HG03571 (cell line): ENCODE data around the gene RNF14.
A peak's percentile ranks its signal among the peaks of the same experiment; 100 is the strongest.

Source experiments
- ATAC-seq: cut with Tn5 transposase; IDR thresholded peaks from one replicate; pipeline ENCODE4 v1.9.1; 2021; ENCODE audit not compliant: unreplicated experiment

The RNF14 gene

DNA sequence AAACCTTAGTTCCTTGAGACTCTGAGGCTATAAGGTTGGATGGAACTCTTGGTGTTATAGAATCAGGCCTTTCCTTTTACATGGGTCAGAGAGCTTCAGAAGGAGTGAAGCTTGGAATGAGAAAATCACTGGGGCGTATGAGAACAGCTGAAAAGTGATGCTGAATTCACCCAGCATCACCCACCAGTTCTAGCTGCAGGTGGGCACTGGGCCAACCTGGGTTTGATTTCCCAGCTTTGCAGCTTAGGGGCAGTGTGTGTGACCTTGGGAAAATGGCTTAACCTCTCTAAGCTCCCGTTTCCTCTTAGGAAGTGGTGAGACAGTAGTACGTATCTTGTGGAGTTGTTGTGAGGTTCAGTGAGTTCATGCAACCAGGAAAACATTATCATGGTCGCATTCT lies 21.6 kb upstream of the RNF14 start:
- no peak for ATAC-seq

DNA sequence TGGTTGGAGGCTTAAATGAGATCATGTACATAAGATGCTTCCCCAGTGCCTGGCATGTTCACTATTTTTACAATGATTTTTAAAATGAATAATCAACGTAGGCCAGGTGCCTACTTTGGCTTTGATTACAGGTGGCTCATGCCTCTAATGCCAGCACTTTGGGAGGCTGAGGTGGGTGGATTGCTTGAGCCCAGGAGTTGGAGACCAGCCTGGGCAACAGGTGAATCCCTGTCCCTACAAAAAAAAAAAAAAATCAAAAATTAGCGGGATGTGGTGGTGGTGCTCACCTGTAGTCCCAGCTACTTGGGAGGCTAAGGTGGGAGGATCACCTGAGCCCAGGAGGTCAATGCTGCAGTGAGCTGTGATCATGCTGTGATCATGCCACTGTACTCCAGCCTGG lies 20.1 kb upstream of the RNF14 start:
- no peak for ATAC-seq

DNA sequence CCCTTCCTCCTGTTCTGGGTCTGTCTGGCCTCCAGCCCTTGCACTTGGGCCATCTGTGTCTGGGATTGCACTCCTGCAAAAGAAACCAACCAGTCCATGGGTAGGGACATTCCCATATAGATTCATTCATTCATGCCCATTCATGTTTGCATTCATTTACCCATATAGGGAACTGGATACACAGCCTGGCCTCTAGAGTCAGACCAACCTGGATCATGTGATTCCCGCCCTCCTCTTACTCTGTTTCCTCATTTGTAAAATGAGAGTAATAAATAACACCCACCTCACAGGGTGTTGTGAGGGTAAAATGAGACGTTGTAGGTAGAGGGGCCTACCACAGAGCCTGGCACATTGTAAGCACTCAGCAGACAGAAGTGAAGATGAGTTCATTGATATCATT lies 19.4 kb upstream of the RNF14 start:
- ATAC-seq = no peak

DNA sequence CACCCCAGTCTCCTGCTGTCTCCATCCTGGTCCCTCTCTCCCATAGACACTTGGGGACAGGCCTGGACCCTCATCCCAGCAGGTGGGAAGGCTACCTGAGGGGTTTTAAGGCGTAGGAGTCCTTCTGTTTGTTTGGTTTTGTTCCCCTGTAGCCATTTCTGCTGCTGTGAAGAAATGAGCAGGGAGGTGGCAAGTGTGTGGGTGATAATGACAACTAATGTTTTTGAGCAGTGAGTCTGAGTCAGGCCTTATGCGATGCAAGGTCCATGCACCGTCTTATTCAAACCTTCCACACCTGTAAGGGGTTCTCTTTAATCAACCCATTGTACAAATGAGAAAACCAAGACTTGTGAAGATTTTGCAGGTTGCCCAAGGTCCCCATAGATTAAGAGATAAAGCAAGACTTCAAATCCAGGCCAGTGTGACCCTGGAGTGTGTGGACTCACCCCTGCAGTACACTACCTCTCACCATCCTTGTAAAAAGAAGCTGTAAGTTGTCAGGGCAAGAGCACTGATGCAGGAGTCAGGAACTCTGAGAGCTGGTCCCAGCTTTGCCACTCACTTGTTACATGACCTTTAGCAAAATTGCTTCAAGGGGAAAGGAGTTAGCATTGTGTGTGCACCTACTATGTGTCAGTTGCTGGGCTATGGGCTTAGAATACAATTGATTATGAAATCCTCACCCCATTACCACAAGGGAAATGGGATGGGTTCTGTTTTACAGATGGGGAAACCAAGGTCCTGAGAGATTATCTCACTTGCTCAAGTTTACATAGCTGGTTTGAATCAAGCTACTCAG lies 18.5 kb upstream of the RNF14 start:
- no peak for ATAC-seq

DNA sequence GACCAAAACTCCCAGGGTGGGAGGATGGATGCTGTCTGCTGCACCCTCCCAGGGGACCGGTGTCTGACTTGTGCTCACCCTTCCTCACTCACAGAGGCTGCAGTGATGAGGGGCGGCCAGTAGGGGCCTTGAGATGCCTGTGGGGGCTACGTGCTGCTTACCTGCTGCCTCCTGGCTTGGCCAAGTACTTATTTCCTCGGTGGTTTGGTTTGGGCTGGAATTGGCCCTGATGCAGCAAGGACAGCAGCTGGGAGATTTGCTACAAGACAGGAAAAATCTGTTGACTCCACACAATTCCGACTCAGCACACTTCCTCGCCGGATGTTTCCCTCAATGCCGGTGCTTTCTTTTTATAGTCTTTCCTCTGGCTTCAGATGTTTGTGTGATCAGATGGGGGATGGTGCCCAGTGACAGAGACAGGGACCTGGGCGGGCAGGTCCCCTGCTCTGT lies 17.5 kb upstream of the RNF14 start:
- ATAC-seq = no peak

DNA sequence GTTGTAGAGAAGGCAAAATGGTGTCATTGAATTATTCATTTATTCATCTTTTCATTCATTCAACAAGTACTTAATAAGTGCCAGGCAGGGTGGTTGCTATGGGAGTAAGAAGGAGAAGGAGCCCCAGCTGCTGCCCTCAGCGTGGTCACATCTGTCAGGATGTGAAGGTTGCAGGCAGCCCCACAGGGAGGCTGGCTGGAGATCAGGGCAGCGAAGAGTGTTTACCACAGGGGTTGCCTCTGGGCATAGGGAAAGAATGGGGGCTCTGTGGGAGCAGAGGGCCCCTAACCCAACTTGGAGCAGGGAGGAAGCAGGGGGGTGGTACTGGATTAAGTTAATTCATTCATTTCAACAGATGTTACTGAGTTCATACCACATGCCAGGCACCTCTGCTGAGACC lies 16.9 kb upstream of the RNF14 start:
- no peak for ATAC-seq

DNA sequence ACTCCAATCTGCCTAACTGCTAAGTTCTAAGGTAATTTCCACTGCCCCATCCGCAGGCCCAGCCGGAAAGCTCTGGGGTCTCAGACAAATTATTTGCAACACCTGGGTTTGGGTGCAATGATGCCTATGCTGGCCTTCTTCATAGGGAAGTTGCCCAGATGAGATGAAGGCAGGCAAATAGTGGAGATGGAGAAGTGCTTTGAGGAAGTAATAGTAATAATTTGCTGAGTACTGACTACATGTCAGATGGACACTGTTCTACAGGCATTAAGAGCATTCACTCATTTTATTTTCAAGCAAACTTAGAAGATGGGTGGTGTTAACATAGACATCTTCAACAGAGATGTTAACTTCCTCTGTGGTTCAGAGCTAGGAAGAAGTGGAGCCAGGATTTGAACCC lies 14.7 kb upstream of the RNF14 start:
- ATAC-seq = no peak

DNA sequence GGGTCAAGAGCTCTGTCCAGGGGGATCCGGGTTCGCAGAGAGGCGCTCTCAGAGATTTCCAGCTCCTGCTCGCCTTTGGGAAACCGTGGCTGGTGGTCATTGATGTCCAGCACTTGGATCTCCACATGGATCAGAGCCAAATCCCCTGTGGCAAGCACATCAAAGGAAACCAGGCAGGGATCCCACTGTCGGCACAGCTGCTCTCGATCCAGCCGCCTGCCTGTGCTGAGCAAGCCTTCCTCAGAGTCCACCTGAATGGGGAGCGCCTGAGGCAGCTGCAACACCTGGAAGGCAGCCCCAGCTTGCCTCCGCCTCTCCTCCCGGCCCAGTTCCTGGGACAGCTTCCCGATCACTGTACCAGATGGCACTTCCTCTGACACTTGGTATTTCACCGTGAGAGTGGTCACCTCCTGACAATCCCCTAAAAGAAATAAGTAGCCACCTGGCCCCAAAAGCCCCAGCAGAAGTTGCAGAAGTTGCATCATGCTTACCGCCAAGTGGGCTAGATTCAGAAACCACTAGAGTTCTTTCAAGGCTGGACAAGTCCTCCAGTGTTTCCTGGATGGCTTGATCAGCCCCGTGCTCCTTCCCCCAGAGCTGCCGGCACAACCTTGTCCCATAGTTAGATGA lies 11.4 kb upstream of the RNF14 start:
- ATAC-seq = no peak

DNA sequence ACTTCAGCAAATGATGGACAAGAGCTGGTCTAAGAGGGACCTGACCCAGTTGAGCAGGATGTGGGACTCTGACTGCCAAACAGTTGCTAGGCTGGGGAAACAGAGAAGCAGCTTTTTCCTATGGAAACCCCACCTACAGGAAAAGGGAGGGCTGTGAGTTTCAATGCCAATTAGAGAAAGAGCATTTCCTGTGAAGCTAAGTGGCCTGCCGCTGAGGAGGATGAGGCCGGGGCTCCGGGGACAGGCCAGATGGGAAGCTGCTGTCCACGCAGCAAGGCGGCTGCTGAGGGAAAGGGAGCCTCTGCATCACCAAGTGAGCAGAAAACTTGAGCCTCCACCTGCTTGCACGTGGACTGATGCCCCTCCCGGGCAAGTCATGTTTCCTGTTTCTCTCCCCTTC lies 10.8 kb upstream of the RNF14 start, which contains the start of gene PCDH12:
Gene PCDH12, minus strand, starts transcription at position 90 of the 400 bp plus-strand sequence. CDS start 351 bp downstream, outside the sequence.
- ATAC-seq = no peak

DNA sequence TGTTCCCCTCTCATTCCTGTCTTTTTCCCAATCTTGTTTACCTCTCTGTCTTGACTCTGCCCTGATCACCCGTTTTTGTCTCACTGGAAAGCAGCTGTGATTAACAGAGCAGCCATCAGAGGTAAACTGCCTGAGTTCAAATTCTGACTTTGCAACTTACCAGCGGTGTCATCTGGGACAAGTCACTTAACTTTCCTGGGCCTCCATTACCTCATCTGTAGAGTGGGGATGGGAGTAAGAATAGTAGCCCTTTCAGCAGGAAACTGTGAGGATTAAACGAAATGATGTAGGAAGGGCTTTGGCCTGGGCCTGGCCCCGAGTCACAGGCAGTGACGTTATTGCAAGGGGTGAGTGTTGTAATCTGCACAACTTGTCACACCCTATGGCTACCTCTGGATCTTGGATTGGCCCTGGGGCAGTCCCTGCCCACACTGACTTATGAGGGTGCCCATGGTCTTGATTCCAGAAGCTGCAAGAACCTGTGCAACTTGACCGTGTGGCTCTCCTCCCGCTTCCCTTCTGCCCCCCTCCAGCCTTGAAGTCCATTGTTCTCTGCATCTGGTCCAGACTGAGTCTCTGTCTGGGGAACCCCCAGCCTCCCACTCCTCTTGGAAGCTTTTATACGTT lies 10.2 kb upstream of the RNF14 start:
- no peak for ATAC-seq

DNA sequence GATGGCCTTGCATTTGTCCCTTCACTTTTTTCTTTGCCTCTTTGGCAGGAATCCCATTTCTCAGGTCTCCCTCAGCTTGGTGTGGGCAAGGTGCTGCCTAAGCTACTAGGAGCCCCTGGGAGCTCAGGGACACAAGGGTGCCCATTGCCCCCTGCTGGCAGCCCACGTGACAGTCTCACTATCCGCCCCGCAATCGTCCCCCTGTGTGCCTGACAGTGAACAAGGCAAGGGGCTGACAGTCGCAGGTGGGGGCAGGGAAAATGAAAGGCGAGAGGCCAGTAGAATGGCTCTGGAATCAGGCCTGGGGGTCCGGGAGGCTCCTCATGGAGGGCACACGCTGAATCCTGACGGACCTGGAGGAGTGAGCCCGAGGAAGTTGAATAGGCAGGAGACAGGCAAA lies 8.9 kb upstream of the RNF14 start:
- ATAC-seq = no peak

DNA sequence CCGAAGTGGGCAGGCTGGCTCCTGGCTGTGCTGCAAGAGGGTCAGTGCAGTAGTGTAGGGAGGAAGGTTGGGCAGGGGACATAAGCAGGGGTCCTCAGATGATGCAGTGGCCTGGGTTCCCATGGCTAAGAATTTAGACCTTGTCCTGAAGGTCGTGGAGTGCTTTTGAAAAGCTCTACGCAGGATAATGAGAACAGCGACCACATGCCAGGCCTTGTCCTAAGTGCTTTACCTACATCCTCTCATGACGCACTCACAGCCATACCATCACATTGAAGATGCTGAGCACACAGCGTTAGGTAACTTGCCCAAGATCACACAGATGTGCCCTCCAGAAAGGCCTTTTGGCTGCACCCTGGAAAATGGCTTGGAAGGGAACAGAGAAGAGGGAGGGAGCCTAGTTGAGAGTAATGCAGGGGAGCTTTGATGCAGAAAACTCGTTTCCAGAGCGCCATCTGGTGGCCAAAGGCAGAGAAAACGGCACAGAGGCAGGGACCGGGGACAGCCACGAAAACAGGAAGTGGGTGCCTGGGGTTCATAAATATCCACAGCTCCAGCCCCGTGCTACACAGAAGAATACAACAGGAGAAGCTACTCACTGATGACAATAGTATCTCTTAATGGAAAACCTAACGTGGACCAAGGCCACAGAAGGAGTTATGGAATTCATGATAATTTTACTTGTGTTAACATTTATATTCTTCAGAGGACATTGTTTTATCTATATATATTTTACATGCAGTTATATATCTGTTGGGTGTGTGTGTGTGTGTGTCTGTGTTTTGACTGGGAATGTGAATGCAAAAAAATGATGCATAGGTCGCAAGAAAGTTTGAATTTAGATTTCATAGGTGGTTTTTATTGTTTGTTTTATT lies 8.2 kb upstream of the RNF14 start:
- ATAC-seq = peak; percentile 90

DNA sequence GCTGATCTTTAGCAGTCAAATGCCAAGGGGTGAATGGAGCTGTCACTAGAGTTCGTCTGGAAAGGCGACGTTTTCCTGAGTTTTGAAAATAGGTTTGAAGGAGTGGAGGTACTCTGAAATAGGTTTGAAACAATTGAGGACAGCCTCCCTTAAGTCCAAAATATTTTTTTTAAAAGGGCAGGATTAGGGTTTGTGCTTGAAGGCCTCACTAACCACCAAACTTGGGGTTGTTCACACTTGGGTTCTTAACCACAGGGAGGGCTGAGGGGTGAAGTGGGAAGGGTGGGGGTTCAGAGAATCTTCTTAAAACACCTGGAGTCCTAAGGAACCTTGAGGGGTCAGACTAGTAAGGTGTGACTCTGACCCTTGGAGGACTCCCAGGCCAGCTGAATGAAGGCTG lies 7.4 kb upstream of the RNF14 start:
- no peak for ATAC-seq

DNA sequence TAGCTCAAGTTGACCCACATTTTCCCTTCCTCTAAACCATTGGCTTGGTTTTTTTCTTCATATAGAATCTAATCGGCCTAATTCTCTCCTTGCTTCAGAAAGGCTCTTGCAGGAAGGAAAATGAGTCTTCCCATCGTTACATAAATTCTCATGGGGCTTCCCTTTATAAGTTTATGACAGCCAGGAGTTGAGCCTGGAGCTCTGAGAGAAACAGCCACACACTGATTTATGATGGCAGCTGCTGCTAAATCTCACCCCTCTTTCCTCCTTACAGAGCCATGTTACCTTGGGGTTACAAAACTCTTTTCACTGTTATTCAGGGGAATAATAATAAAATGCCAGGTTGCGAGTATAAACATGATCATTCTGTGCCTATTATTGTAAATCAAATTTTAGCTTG lies 5.2 kb upstream of the RNF14 start:
- no peak for ATAC-seq

DNA sequence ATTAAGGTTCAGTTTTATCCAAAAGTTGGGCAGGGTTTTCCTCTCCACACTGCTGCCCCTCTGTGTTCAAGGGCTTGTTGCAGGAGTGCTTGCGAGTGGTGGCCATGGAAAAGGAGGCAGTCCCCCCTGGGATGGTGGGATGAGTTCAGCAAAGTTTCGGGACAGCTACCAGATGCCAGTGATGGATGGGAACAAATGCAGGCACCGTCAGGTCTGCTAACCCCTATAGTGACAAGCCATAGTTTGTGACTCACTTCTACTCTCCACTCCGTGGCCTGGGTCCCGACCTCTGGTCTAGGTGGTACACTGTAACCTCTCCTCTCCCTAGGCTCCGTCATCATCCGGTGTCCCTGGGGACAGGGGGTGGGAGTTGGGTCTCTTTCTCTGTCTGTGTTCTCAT lies 3.8 kb upstream of the RNF14 start:
- no peak for ATAC-seq

DNA sequence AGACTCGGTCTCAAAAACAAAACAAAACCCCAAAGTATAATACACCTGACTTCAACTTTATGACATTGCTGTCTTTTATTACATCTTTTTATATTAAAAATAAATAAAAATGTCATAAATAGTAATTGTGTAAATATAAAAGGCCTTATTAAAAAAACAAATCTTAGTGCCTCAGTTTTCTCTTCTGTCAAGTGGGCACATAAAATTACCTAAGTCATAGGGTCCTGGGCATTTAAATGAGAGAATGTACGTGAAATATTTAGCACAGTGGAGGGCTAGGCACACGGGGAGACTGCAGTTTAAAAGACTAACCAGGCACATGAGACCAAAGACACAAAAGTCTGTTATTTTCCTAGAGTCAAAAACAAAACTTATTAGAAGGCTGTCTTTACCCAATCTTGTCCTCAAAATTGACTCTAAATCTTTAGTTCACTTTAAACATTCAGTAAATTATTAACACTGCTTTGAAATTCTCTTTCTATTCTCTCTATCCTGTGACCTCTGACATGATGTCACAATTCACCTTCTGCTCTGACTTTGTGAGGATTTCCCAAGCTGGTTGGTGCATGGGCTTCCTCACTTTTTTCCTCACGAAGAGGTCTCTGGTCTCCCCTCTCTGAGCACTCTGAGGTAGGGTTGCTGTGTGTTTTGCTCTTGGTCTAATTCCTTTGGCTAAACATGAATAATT lies 2.5 kb upstream of the RNF14 start:
- ATAC-seq = no peak

DNA sequence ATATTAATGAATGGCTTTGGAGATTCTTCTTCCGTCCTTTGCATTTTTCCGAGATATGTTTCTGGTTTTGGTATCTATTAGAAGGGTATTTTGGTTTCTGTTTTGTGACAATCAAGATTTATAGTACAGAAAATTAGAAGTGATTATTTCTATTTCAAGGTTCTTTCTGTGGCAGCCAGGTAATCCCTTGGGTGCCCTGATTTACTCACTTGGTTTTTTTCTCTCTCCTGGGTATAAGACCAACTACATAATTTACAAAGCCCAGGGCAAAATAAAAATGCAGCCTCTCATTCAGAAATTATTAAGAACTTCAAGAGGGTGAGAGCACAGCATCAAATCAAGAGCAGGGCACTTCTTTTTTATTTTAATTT lies 2.0 kb upstream of the RNF14 start:
- ATAC-seq = no peak

DNA sequence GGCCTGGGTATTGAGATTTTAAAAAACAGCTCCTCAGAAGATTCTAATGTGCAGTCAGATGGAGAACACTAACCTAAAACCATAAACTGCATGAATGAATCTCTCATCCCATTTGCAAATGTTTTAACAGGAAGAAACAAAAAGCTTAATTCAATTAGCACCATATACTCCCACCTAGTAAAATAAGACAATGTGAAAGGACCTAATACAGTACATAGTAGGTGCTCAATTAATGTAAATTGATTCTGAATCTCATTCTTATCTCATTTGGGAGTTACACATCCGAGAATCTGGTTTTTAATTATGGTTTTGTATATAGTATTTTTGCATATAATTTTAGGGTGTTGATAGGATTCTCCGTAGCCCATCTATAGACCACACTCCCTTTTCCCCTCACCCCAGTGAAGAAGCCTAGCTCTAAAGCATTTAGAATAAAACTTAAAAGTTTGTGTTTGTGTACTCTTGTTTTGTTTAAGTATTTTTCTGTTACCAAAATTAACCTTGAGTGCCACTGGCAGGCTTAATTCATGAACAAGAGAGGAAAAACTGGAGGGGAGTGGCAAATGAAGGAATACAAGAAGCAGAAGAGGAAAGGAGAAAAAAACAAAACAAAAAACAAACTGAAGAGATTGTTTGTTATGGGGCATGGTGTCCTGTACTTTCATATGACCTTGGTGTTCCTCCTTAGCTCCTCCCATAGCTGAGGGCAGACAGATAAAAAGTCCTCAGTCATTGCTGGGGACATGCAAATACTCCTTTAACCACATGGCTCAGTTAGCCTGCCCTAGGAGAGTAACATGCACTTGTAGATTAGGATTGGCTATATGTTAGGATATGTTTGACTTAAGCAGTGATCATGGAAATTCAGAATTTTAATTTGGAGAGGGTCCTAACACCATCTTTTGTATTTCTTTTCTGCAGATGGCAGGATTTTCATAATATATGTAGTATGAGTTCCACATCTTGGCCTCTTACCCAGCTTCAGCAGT lies 1.2 kb downstream of the RNF14 start:
- peak; percentile 42 for ATAC-seq

DNA sequence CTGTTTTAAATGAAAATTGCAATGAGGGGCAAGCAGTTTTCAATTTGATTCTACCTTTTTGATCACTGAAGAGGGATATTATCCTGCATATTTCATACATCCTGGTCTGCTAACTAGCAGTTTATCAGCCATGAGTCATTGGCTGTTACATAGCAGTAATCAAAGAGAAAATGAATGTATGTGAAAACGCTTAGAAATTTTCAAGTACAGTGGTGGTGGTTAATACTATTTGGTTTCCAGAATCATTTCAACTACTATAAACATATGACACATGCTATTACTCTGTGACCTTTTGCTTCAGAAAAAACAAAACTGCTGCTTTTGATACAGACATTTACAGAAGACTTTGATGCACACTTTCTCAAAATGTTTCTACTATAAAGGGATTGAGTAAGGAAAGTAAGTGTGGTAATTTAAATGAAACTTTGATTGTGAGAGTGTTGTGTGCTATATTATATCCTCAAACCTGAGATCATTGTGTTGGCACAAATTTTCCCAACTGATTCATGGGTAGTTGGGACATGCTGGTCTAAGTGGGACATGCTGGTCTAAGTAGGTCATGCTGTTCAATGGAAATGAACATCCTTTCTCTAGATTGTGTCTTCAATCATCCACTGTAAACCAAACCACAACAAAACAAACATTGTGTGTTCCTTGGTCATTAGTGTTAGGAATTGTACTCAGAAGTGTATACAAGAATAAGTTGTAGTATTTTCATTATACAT lies 5.1 kb downstream of the RNF14 start:
- no peak for ATAC-seq
